ENCODE data around the gene NR1I2.

DNA sequence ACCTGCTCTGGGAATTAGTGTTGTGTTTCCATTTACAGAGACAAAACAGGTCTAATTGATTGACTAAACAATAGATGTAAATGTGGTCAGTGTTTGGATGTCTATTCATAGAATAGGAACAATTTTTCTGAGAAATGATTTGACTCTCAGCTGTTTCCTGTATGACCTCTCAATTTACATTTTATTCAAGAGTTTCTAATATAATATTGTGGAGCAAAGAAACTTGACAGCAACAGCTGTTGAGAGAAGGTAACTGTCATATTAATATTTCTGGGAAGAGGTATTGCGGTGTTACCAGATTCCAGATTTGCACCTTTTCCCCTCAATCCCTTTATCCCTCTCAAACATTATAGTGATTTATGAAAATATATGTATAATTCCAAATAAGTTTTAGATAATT, 3.7 kb upstream of the NR1I2 start:
- TF ChIP-seq CTCF (IDR thresholded peaks at IDR 0.05) = no peak
- TF ChIP-seq POLR2A (IDR thresholded peaks at IDR 0.05) = no peak

All from uterus (tissue), 2 donors.